ENCODE data around the gene GK.
A peak's percentile ranks its signal among the peaks of the same experiment; 100 is the strongest.

GK gene

DNA sequence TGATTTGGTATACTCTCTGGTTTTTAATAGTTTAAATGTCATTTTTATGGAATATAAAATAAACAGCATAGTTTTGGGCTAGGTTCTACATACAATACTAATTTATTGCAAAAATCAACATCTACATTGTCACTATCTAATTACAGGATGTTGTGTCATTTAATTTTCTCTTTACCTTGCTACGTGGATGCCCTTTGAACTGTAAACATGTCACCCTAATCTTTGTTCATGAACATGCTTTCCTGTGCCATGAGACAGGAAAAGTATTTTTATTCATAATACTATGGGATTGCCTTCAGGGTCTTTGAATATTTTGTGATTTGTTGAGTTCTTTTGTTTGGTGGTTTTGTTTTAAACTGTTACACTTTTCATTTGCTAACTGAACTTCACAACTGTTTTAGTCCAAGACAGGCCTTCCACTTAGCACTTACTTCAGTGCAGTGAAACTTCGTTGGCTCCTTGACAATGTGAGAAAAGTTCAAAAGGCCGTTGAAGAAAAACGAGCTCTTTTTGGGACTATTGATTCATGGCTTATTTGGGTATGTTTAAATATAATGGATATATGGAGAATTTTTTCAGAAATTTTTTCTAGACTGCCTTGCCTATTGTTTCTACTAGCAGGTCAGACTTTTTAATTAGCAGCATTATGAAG, 40.9 kb downstream of the GK start:
- Histone ChIP-seq H3K9me3 (no peaks in the 10 kb centered on the region), H3K4me1 (no peaks in the 10 kb centered on the region), H3K27ac (no peak overlapping the region), H3K36me3 (no peaks in the 10 kb centered on the region), H3K4me3 (no peak overlapping the region), H3K27me3 (no peaks in the 10 kb centered on the region)
- intact Hi-C loops (cut with DNase I; ENCODE audit: low total_unique reads), result no loop called here
- no peak for DNase-seq
- TF ChIP-seq, protein P1, sequence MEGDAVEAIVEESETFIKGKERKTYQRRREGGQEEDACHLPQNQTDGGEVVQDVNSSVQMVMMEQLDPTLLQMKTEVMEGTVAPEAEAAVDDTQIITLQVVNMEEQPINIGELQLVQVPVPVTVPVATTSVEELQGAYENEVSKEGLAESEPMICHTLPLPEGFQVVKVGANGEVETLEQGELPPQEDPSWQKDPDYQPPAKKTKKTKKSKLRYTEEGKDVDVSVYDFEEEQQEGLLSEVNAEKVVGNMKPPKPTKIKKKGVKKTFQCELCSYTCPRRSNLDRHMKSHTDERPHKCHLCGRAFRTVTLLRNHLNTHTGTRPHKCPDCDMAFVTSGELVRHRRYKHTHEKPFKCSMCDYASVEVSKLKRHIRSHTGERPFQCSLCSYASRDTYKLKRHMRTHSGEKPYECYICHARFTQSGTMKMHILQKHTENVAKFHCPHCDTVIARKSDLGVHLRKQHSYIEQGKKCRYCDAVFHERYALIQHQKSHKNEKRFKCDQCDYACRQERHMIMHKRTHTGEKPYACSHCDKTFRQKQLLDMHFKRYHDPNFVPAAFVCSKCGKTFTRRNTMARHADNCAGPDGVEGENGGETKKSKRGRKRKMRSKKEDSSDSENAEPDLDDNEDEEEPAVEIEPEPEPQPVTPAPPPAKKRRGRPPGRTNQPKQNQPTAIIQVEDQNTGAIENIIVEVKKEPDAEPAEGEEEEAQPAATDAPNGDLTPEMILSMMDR (IDR thresholded peaks at IDR 0.05), result no peak

- intact Hi-C loops (cut with DNase I; ENCODE audit: low total_unique reads), result loop anchor here (10.0 kb wide), 1 partner anchor 128 kb away; the partner anchor contains the start of gene TASL
- DNase-seq, result no peak
- Histone ChIP-seq H3K4me3 (no peak overlapping the region), H3K27ac (no peak overlapping the region), H3K27me3 (no peaks in the 10 kb centered on the region), H3K4me1 (no peaks in the 10 kb centered on the region), H3K9me3 (no peaks in the 10 kb centered on the region), H3K36me3 (no peaks in the 10 kb centered on the region)
- TF ChIP-seq, protein P1 (IDR thresholded peaks at IDR 0.05), result no peak
Measured at GRCh38 chrX:30702736-30703135, 49.5 kb downstream of the GK start.

GRCh38 chrX:30706216-30706775, 53.1 kb downstream of the GK start:
- Histone ChIP-seq H3K36me3 (peaks cover 0 to 3% (median 0%) of the 10 kb centered on the region in 3 donors), H3K4me1 (no peaks in the 10 kb centered on the region), H3K4me3 (no peak overlapping the region), H3K9me3 (no peaks in the 10 kb centered on the region), H3K27ac (no peak overlapping the region), H3K27me3 (no peaks in the 10 kb centered on the region)
- TF ChIP-seq, protein P1 (IDR thresholded peaks at IDR 0.05), result no peak
- intact Hi-C loops (cut with DNase I; ENCODE audit: low total_unique reads), result loop anchor here (10.0 kb wide), 1 partner anchor 131 kb away; the partner anchor contains the start of gene TASL
- no peak for DNase-seq

GRCh38 chrX:30712214-30712613, 59.0 kb downstream of the GK start:
- intact Hi-C loops (cut with DNase I; ENCODE audit: low total_unique reads), result no loop called here
- no peak overlapping the region for H3K27ac ChIP-seq
- no peak for DNase-seq
- no peaks in the 10 kb centered on the region for H3K27me3 ChIP-seq
- H3K4me3 ChIP-seq, result no peak overlapping the region
- H3K36me3 ChIP-seq, result peaks cover 0 to 3% (median 0%) of the 10 kb centered on the region in 3 donors
- TF ChIP-seq, protein P1 (IDR thresholded peaks at IDR 0.05), result no peak
- H3K4me1 ChIP-seq, result no peaks in the 10 kb centered on the region
- no peaks in the 10 kb centered on the region for H3K9me3 ChIP-seq

- Histone ChIP-seq H3K4me3 (no peak overlapping the region), H3K36me3 (peaks cover 0 to 3% (median 0%) of the 10 kb centered on the region in 3 donors), H3K9me3 (no peaks in the 10 kb centered on the region), H3K27me3 (no peaks in the 10 kb centered on the region), H3K4me1 (no peaks in the 10 kb centered on the region), H3K27ac (no peak overlapping the region)
- intact Hi-C loops (cut with DNase I; ENCODE audit: low total_unique reads), result no loop called here
- DNase-seq, result peak; percentile 45 to 59
- TF ChIP-seq, protein P1 (IDR thresholded peaks at IDR 0.05), result peak; percentile 41 to 50
Measured at GRCh38 chrX:30713061-30713525, 59.9 kb downstream of the GK start.

Data from tibial artery (tissue), 4 donors.